Endothelial cell of umbilical vein (primary cell): ENCODE data around the gene GMPR2. TPM values are rescaled to one million over a fixed set of nuclear protein-coding genes. Genes with fewer than 3 reads are reported as not detected.

Experiments
- BruUV-seq: library from RNA; stranded (reverse); fragments of 400-500 nt; replicated peaks from 2 replicates; lab custom pipeline; 2021; lab: Mats Ljungman, UMichigan
- CTCF ChIA-PET: fragments of 300-600, 350-600 bp; sonication (Branson Sonifier 250); formaldehyde crosslinking; loops from one replicate; lab custom pipeline; 2021; ENCODE audit warnings: antibody characterized with exemption, inconsistent platforms; lab: Charles Lee
- POLR2A ChIA-PET: fragments of 300-600, 350-600 bp; sonication (Branson Sonifier 250); formaldehyde crosslinking; loops from one replicate; lab custom pipeline; 2021; ENCODE audit warnings: antibody characterized with exemption, inconsistent platforms; lab: Charles Lee
- DNase-seq: peaks from one replicate; pipeline ENCODE4 v3.0.0-alpha.2; 2011; ENCODE audit warnings: low read depth, low spot score
- FAIRE-seq: peaks from 2 replicates; lab custom pipeline; 2011; peaks lifted over from hg19 to GRCh38; lab: Jason Lieb, UNC
- H2AFZ ChIP-seq: 2 replicates; pipeline ENCODE4 v1.6.0; 2012; ENCODE audit warnings: low read depth, low read length, control low read depth, inconsistent platforms
- H3K27ac ChIP-seq: 2 replicates; pipeline ENCODE4 v1.5.1; 2011; ENCODE audit warnings: low read depth, mild to moderate bottlenecking, control low read depth, low read length, moderate library complexity; ENCODE audit not compliant: insufficient read depth
- H3K27me3 ChIP-seq, 2 experiments: 2 replicates each; pipeline versions ENCODE4 v1.6.0 to v1.6.1; 2011; ENCODE audit warnings: low read length in 2 of 2, mixed read lengths in 1 of 2; ENCODE audit not compliant: control insufficient read depth in 2 of 2, insufficient read depth in 2 of 2
- H3K36me3 ChIP-seq, 2 experiments: 2 replicates in 1 of 2; 3 replicates in 1 of 2; pipeline ENCODE4 v1.5.1; 2011; ENCODE audit warnings: low read length in 2 of 2, mild to moderate bottlenecking in 1 of 2, moderate library complexity in 1 of 2; ENCODE audit not compliant: control insufficient read depth in 2 of 2, insufficient read depth in 2 of 2; ENCODE audit errors: extremely low read depth in 1 of 2
- H3K4me1 ChIP-seq: 3 replicates; pipeline ENCODE4 v1.5.1; 2011; ENCODE audit warnings: mild to moderate bottlenecking, low read length; ENCODE audit not compliant: control insufficient read depth, insufficient read depth; ENCODE audit errors: extremely low read depth
- H3K4me2 ChIP-seq: 2 replicates; pipeline ENCODE4 v1.6.1; 2011; ENCODE audit warnings: low read length, control low read depth, mixed read lengths; ENCODE audit not compliant: insufficient read depth
- H3K4me3 ChIP-seq, 3 experiments: fragments of 200-600 bp in 1 of 3; sonication (generic), shearing (Covaris generic) in 1 of 3; replicated peaks in 1 of 3; 2 replicates each; pipeline ENCODE4 v1.5.1; 2011 to 2016; ENCODE audit warnings: control low read depth in 3 of 3, low read length in 3 of 3, mild to moderate bottlenecking in 2 of 3, inconsistent platforms in 1 of 3, low read depth in 1 of 3, moderate library complexity in 1 of 3; ENCODE audit not compliant: insufficient read depth in 1 of 3
- H3K79me2 ChIP-seq: 2 replicates; pipeline ENCODE4 v1.6.0; 2012; ENCODE audit warnings: low read length, inconsistent platforms; ENCODE audit not compliant: control insufficient read depth, insufficient read depth
- H3K9ac ChIP-seq: replicated peaks from 2 replicates; pipeline ENCODE3; 2011; ENCODE audit warnings: low read length, control low read depth; ENCODE audit not compliant: insufficient read depth; ENCODE audit errors: extremely low read depth
- H3K9me1 ChIP-seq: replicated peaks from 3 replicates; pipeline ENCODE4 v1.6.0; 2011; ENCODE audit warnings: mild to moderate bottlenecking, low read length; ENCODE audit not compliant: control insufficient read depth, insufficient read depth; ENCODE audit errors: extremely low read depth
- H3K9me3 ChIP-seq: replicated peaks from 2 replicates; pipeline ENCODE4 v1.5.1; 2012; ENCODE audit warnings: low read length, inconsistent platforms; ENCODE audit not compliant: control insufficient read depth, insufficient read depth
- H4K20me1 ChIP-seq: replicated peaks from 2 replicates; pipeline ENCODE3; 2011; ENCODE audit warnings: mild to moderate bottlenecking, low read length; ENCODE audit not compliant: control insufficient read depth, insufficient read depth; ENCODE audit errors: extremely low read depth
- EZH2 ChIP-seq: IDR thresholded peaks from 2 replicates; pipeline ENCODE4 v1.6.1; 2012; ENCODE audit warnings: borderline replicate concordance, low read depth, mild to moderate bottlenecking, moderate library complexity, low read length, inconsistent platforms; ENCODE audit not compliant: severe bottlenecking
- FOS ChIP-seq: IDR thresholded peaks from 2 replicates; pipeline ENCODE4 v1.6.1; 2011; ENCODE audit warnings: mild to moderate bottlenecking, low read length, moderate library complexity, borderline replicate concordance; ENCODE audit not compliant: insufficient read depth
- GATA2 ChIP-seq: IDR thresholded peaks from 2 replicates; pipeline ENCODE4 v1.7.0; 2011; ENCODE audit warnings: low read depth, mild to moderate bottlenecking, moderate library complexity, mixed read lengths, low read length; ENCODE audit not compliant: insufficient read length, insufficient read depth
- JUN ChIP-seq: IDR thresholded peaks from 2 replicates; pipeline ENCODE4 v1.6.1; 2011; ENCODE audit warnings: borderline replicate concordance, low read depth; ENCODE audit not compliant: insufficient read length, insufficient read depth
- MYC ChIP-seq: IDR thresholded peaks from one replicate; pipeline ENCODE4 v1.6.1; 2011; ENCODE audit warnings: mild to moderate bottlenecking, low read depth, low read length
- POLR2A ChIP-seq: IDR thresholded peaks from 2 replicates; pipeline ENCODE4 v1.6.1; 2012; ENCODE audit warnings: low read depth, mild to moderate bottlenecking, control low read depth, low read length
- dilution Hi-C: fragments of 300-500 bp; cut with MboI; formaldehyde crosslinking; loops from one replicate; pipeline ENCODE4 v1.15.0; 2019; ENCODE audit warnings: low sequenced_read_pairs; ENCODE audit not compliant: extremely low pct_ligation_motif_present
- intact Hi-C: fragments of 100-400 bp; cut with micrococcal nuclease; formaldehyde crosslinking; loops from one replicate; pipeline ENCODE4 v1.10.0; 2022
- polyA plus RNA-seq, 4 experiments: library from polyadenylated mRNA; depleted of rRNA in 3 of 4; stranded (reverse) in 3 of 4; unstranded in 1 of 4; fragments of >200 nt; gene quantifications; 2 replicates each; pipeline versions ENCODE4 v1.2.1 to v1.2.3, GENCODE V29; 2011 to 2012; ENCODE audit warnings: missing spikeins in 1 of 4
- total RNA-seq: library from RNA; stranded (reverse); gene quantifications from 2 replicates; pipeline ENCODE4 v1.2.3, GENCODE V29; 2021
- TF ChIP-seq, protein P1 (sequence below), 2 donors: IDR thresholded peaks; 1 replicate in 1 of 2; 2 replicates in 1 of 2; pipeline ENCODE4 v1.5.1; 2011; ENCODE audit warnings: low read length in 2 of 2, mild to moderate bottlenecking in 2 of 2, moderate library complexity in 2 of 2, control low read depth in 1 of 2, inconsistent platforms in 1 of 2, low read depth in 1 of 2; ENCODE audit not compliant: insufficient read depth in 1 of 2; ENCODE audit errors: extremely low read depth in 1 of 2
- TF ChIP-seq, protein P2 (sequence below): IDR thresholded peaks from 2 replicates; pipeline ENCODE4 v1.6.1; 2011; ENCODE audit not compliant: insufficient read depth, insufficient read length

GMPR2 gene
- total and polyA plus RNA-seq, 2 donors (not counting 3 experiments of a cell fraction or from before 2014, with no cell fraction given) = 58.1 to 61.8 TPM

DNA sequence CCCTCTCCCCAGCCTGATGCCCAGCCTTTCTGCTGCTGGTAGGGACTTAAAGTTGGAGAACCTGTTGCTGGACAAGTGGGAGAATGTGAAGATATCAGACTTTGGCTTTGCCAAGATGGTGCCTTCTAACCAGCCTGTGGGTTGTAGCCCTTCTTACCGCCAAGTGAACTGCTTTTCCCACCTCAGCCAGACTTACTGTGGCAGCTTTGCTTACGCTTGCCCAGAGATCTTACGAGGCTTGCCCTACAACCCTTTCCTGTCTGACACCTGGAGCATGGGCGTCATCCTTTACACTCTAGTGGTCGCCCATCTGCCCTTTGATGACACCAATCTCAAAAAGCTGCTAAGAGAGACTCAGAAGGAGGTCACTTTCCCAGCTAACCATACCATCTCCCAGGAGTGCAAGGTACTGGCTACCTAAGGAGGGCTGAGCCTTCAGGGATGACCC is 25.6 kb upstream of the GMPR2 start:
- Histone ChIP-seq H3K9ac (no peak overlapping the region), H3K4me2 (no peak overlapping the region), H3K27me3 (no peaks in the 10 kb centered on the region), H3K4me1 (no peaks in the 10 kb centered on the region), H3K27ac (no peak overlapping the region), H3K79me2 (no peaks in the 10 kb centered on the region), H4K20me1 (no peaks in the 10 kb centered on the region), H3K9me1 (no peaks in the 10 kb centered on the region), H2AFZ (no peak overlapping the region), H3K36me3 (peaks cover 6 to 32% of the 10 kb centered on the region in 2 experiments), H3K9me3 (no peaks in the 10 kb centered on the region), H3K4me3 (no peak overlapping the region)
- FAIRE-seq = no peak
- no peak for DNase-seq
- ChIA-PET POLR2A (interaction anchor here (0.5 kb wide), 1 partner anchor 10 kb away, joined by 3 read pairs; no protein-coding TSS in a partner anchor), CTCF (interaction anchor here (0.9 kb wide), 1 partner anchor 89 kb away, joined by 3 read pairs; no protein-coding TSS in a partner anchor)
- no TSS peak for BruUV-seq
- TF ChIP-seq, protein P1, sequence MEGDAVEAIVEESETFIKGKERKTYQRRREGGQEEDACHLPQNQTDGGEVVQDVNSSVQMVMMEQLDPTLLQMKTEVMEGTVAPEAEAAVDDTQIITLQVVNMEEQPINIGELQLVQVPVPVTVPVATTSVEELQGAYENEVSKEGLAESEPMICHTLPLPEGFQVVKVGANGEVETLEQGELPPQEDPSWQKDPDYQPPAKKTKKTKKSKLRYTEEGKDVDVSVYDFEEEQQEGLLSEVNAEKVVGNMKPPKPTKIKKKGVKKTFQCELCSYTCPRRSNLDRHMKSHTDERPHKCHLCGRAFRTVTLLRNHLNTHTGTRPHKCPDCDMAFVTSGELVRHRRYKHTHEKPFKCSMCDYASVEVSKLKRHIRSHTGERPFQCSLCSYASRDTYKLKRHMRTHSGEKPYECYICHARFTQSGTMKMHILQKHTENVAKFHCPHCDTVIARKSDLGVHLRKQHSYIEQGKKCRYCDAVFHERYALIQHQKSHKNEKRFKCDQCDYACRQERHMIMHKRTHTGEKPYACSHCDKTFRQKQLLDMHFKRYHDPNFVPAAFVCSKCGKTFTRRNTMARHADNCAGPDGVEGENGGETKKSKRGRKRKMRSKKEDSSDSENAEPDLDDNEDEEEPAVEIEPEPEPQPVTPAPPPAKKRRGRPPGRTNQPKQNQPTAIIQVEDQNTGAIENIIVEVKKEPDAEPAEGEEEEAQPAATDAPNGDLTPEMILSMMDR (IDR thresholded peaks at IDR 0.05; ENCODE audit: extremely low read depth in 1 of 2, insufficient read depth in 1 of 2, low read depth in 1 of 2, low read length in 2 of 2) = no peak
- TF ChIP-seq GATA2 (no peak), EZH2 (no peak)
- dilution Hi-C loops = no loop called here
- intact Hi-C loops = no loop called here

DNA sequence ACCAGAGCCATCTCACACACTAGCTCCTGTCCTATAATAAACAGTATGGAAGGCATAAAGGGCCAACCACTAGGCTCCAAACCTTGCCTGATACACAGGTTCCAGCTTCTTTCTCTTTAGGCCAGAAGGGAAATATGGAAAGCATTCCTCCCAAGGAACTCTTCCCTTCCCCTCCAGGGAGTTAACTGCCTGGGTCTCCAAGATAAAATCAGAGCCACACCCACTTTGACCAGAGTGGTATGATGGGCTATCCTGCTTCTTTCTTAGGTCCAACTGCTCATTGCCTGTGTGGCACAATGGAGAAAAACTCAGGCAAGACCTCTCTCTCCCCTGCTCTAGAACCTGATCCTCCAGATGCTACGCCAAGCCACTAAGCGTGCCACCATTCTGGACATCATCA is 25.1 kb upstream of the GMPR2 start:
- CTCF ChIA-PET = interaction anchor here (0.9 kb wide), 1 partner anchor 89 kb away, joined by 3 read pairs; no protein-coding TSS in a partner anchor
- dilution Hi-C loops = no loop called here
- no peak for FAIRE-seq

More for the DNA sequence above, 25.1 kb upstream of the GMPR2 start:
- no TSS peak for BruUV-seq
- Histone ChIP-seq H3K27me3 (no peaks in the 10 kb centered on the region), H3K4me2 (no peak overlapping the region), H3K27ac (no peak overlapping the region), H3K9me1 (no peaks in the 10 kb centered on the region), H3K4me3 (no peak overlapping the region), H4K20me1 (no peaks in the 10 kb centered on the region), H3K4me1 (no peaks in the 10 kb centered on the region), H3K9ac (no peak overlapping the region), H3K36me3 (peaks cover 6 to 32% of the 10 kb centered on the region in 2 experiments), H3K79me2 (no peaks in the 10 kb centered on the region), H2AFZ (no peak overlapping the region), H3K9me3 (no peaks in the 10 kb centered on the region)
- intact Hi-C loops = no loop called here
- DNase-seq = no peak
- TF ChIP-seq GATA2 (no peak), MYC (no peak), EZH2 (no peak), FOS (no peak), POLR2A (no peak), JUN (no peak)
- TF ChIP-seq, protein P1 (IDR thresholded peaks at IDR 0.05; ENCODE audit: extremely low read depth in 1 of 2, insufficient read depth in 1 of 2, low read depth in 1 of 2, low read length in 2 of 2) = no peak
- TF ChIP-seq, protein P2, sequence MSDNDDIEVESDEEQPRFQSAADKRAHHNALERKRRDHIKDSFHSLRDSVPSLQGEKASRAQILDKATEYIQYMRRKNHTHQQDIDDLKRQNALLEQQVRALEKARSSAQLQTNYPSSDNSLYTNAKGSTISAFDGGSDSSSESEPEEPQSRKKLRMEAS = no peak
- POLR2A ChIA-PET = no interaction called here
